Sigmoid colon (tissue), 7 donors: ENCODE measurements around the gene SELENOM. TPM values are rescaled to one million over a fixed set of nuclear protein-coding genes. Genes with fewer than 3 reads are reported as not detected.
A peak's percentile ranks its signal among the peaks of the same experiment; 100 is the strongest.
"Not testable (repeated sequence)": the region's sequence is repeated elsewhere in the genome, so short reads cannot be mapped to it uniquely, and the experiment has no call there.

ENCODE experiments used
- DNase-seq: peaks from one replicate; pipeline ENCODE4 v3.0.0-alpha.2; 2019
- H3K27ac ChIP-seq, 4 donors: fragments of 200-600 bp; sonication (generic); one replicate each; pipeline ENCODE4 v1.5.1; 2016 to 2019; ENCODE audit warnings: mild to moderate bottlenecking in 1 of 4
- H3K27me3 ChIP-seq, 3 donors: fragments of 200-600 bp; sonication (generic); one replicate each; pipeline ENCODE4 v1.5.1; 2019; ENCODE audit warnings: mild to moderate bottlenecking in 1 of 3
- H3K36me3 ChIP-seq, 4 donors: fragments of 200-600 bp; sonication (generic); one replicate each; pipeline ENCODE4 v1.5.1; 2016 to 2019
- H3K4me1 ChIP-seq, 4 donors: fragments of 200-600 bp; sonication (generic); one replicate each; pipeline ENCODE4 v1.5.1; 2017 to 2019
- H3K4me3 ChIP-seq, 4 donors: fragments of 200-600 bp; sonication (generic); one replicate each; pipeline ENCODE4 v1.5.1; 2017 to 2019; ENCODE audit warnings: mild to moderate bottlenecking in 2 of 4, moderate library complexity in 1 of 4
- H3K9me3 ChIP-seq, 4 donors: fragments of 200-600 bp in 3 of 4; sonication (generic) in 3 of 4; one replicate each; pipeline versions ENCODE4 v1.5.1 to v1.6.1; 2013 to 2019
- EP300 ChIP-seq, 4 donors: sonication (generic); formaldehyde crosslinking; IDR thresholded peaks; one replicate each; pipeline ENCODE4 v1.6.1; 2017; ENCODE audit warnings: antibody characterized with exemption in 4 of 4
- POLR2A ChIP-seq, 2 donors: fragments of 450-650 bp; IDR thresholded peaks; one replicate each; pipeline ENCODE4 v1.6.1; 2016; ENCODE audit warnings: antibody characterized with exemption in 2 of 2, mild to moderate bottlenecking in 2 of 2, moderate library complexity in 2 of 2
- POLR2AphosphoS5 ChIP-seq, 4 donors: sonication (generic); formaldehyde crosslinking; IDR thresholded peaks; one replicate each; pipeline ENCODE4 v1.6.1; 2017; ENCODE audit warnings: antibody characterized with exemption in 4 of 4
- WGBS, 2 donors: extraction: QIAGEN DNeasy Blood & Tissue Kit; methylation state at CpG; one replicate each; pipeline ENCODE4 v1.1.7; 2013; 5-methylcytosine and 5-hydroxymethylcytosine counted together
- intact Hi-C: fragments of 100-400 bp; cut with DNase I; formaldehyde crosslinking; loops from one replicate; pipeline ENCODE4 v1.15.1; 2023
- polyA plus RNA-seq, 3 donors: library from polyadenylated mRNA; stranded (reverse); fragments of 200-250 nt; gene quantifications; one replicate each; pipeline ENCODE4 v1.2.3, GENCODE V29; 2013
- total RNA-seq, 4 donors: library from RNA; depleted of rRNA; stranded (reverse); fragments of >200 nt; gene quantifications; one replicate each; pipeline ENCODE4 v1.1.0, GENCODE V29; 2016
- TF ChIP-seq, protein P1 (sequence below), 4 experiments: fragments of 450-650 bp in 3 of 4; fragments of 200-600 bp in 1 of 4; IDR thresholded peaks; one replicate each; pipeline ENCODE4 v1.5.1; 2016 to 2019; ENCODE audit warnings: antibody characterized with exemption in 4 of 4, mild to moderate bottlenecking in 3 of 4, moderate library complexity in 2 of 4
- donor health status: healthy with polysubstance abuse.
- donor health status: Bipolar disorder and iron deficiency.
- donor health status: healthy.

SELENOM gene
- total and polyA plus RNA-seq, 7 donors = 40.9 to 1,938 (median 868) TPM

DNA sequence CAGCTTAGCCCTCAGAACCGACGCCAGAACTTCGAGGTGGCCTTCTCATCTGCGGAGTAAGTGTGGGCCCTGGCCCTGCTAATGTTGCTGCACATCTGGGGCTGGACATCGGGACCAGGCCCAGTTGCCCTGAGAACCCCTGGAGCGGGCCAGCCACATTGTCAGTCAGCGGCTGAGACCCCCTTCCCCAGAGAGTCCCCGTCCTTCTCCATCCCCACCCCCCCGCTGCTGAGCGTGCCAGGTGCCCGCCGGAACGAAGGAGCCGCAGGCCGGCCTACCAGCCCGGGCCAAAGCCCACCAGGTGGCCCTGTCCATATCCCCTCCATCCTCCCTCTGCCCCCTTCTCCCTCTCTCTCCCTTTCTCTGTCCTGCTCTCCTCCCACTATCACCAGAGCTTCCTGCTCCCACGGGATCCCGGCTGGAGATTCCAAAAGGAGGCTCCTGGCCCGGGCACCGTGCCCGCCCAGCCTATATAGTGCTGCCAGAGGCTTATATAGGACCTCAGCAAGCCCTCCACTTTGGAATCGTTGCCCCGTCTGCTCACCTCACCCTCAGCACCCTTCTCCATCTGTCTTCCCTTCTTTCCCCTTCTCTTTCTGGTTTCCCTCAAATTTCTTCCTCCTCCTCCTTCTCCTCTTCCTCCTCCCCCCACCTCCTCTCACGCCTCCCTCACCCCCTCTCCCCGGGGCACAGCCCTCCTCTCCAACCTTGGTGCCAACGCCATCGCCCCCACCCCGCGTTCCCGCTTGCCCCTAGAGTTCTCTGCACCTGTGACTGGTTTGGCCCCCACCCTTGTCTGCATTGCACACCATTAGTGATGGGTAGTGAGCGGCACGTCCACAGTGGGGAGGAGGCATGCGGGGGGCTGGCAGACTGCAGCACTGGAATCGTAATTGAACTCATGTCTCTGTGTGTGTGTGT, 7.3 kb downstream of the SELENOM start:
- Histone ChIP-seq H3K9me3 (no peaks in the 10 kb centered on the region), H3K36me3 (peaks cover 63 to 87% (median 64%) of the 10 kb centered on the region in 4 donors), H3K4me1 (peaks cover 0 to 98% (median 96%) of the 10 kb centered on the region in 4 donors), H3K27ac (peak overlapping the region; percentile 96 to 100 (median 99)), H3K27me3 (no peaks in the 10 kb centered on the region), H3K4me3 (no peak overlapping the region)
- WGBS, 2 donors = 94 to 95% methylated on average over 34 of the region's 34 CpGs
- DNase-seq = peak; percentile 71
- intact Hi-C loops = no loop called here
- TF ChIP-seq, protein P1, sequence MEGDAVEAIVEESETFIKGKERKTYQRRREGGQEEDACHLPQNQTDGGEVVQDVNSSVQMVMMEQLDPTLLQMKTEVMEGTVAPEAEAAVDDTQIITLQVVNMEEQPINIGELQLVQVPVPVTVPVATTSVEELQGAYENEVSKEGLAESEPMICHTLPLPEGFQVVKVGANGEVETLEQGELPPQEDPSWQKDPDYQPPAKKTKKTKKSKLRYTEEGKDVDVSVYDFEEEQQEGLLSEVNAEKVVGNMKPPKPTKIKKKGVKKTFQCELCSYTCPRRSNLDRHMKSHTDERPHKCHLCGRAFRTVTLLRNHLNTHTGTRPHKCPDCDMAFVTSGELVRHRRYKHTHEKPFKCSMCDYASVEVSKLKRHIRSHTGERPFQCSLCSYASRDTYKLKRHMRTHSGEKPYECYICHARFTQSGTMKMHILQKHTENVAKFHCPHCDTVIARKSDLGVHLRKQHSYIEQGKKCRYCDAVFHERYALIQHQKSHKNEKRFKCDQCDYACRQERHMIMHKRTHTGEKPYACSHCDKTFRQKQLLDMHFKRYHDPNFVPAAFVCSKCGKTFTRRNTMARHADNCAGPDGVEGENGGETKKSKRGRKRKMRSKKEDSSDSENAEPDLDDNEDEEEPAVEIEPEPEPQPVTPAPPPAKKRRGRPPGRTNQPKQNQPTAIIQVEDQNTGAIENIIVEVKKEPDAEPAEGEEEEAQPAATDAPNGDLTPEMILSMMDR (IDR thresholded peaks at IDR 0.05) = no peak
- TF ChIP-seq POLR2A (IDR thresholded peaks at IDR 0.05) = no peak
- no peak for TF ChIP-seq EP300 (IDR thresholded peaks at IDR 0.05)
- peak in 2 of 4 donors; percentile 19 to 35 for TF ChIP-seq POLR2AphosphoS5 (IDR thresholded peaks at IDR 0.05)

DNA sequence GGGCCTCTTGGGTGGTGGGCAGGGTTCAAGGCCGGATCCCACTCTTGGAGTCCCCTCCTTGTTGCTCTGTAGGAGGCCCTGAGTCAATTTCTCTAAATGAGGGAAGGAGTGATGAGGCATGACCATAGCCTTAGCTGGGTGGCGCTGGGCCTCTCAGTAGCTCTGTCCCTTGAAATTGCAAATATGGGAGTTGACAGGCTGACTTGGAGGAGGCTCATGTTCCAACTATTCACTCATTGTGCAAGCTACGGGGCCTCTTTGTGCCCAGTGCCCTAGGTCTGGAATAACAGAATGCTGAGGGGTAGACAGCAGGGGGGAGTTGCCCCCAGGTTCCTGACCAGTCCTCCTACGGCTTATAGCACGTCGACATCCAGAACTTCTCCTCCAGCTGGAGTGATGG, 8.0 kb downstream of the SELENOM start:
- TF ChIP-seq POLR2A (IDR thresholded peaks at IDR 0.05) = no peak
- TF ChIP-seq POLR2AphosphoS5 (IDR thresholded peaks at IDR 0.05) = peak in 2 of 4 donors; percentile 24 to 26
- DNase-seq = no peak
- Histone ChIP-seq H3K36me3 (peaks cover 66 to 87% (median 68%) of the 10 kb centered on the region in 4 donors), H3K9me3 (no peaks in the 10 kb centered on the region), H3K27me3 (no peaks in the 10 kb centered on the region), H3K27ac (peak overlapping the region; percentile 96 to 100 (median 99)), H3K4me1 (peaks cover 0 to 98% (median 96%) of the 10 kb centered on the region in 4 donors), H3K4me3 (peak overlapping the region in 1 of 4 donors; percentile 11)
- 95 to 97% methylated on average over 6 of the region's 6 CpGs for WGBS, 2 donors
- intact Hi-C loops = no loop called here

DNA sequence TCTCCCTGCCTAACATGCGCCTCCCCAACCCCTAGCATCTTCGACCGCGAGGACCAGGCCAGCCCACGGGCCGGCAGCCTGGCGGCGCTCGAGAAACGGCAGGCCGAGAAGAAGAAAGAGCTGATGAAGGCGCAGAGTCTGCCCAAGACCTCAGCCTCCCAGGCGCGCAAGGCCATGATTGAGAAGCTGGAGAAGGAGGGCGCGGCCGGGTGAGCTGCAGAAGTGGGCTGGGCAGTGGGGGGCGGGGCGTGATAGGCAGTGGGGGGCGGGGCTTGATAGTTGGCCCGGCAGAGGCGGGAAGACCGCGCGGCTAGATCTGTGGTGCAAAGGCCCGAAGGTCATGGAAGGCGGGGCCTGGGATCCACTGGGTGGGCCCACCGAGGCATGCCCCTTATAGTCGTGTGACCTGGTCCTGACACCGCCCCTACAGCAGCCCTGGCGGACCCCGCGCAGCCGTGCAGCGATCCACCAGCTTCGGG, 8.7 kb downstream of the SELENOM start:
- WGBS, 2 donors = 57 to 73% methylated on average over 36 of the region's 36 CpGs
- peaks cover 0 to 97% (median 92%) of the 10 kb centered on the region in 4 donors for H3K4me1 ChIP-seq
- intact Hi-C loops = no loop called here
- TF ChIP-seq POLR2AphosphoS5 (IDR thresholded peaks at IDR 0.05) (peak; percentile 73 to 78 (median 75)), EP300 (IDR thresholded peaks at IDR 0.05) (no peak)
- no peaks in the 10 kb centered on the region for H3K9me3 ChIP-seq
- peak; percentile 92 for DNase-seq
- no peaks in the 10 kb centered on the region for H3K27me3 ChIP-seq
- H3K27ac ChIP-seq = peak overlapping the region; percentile 96 to 100 (median 99)
- H3K36me3 ChIP-seq = peaks cover 68 to 87% (median 71%) of the 10 kb centered on the region in 4 donors
- H3K4me3 ChIP-seq = peak overlapping the region in 2 of 4 donors; percentile 11 to 16

DNA sequence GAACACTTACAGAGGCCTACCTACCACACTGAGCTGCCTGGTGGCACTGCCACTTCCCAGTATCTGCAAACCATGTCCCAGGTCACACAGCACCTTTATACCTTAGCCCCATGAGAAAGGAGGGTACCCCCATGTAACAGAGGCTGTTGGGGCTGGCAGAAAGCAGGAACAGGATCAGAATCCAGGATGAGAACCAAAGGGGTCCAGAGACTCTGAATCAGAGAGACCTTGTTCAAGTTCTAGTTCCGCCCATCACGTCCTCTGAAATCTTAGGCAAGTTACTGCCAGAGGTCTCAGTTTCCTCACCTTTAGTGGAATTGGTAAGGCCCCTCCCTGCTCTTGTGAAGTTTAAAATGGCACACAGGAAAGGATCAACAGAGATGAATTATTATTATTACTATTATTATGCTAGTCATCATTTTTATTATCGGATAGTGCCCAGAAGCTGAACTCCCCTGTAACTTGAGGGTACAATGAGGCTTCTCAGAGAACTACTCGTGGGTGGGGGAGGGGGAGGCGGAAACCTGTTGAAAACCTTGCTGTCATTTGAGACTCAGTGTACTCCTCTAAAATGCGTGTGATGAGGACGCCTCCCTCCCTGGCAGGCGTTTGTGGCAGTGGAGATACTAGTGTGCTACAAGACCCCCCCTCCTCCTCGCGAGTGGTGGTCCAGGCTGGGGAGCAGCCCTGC, 9.3 kb downstream of the SELENOM start:
- Histone ChIP-seq H3K36me3 (peaks cover 66 to 86% (median 71%) of the 10 kb centered on the region in 4 donors), H3K9me3 (no peaks in the 10 kb centered on the region), H3K4me1 (peaks cover 0 to 96% (median 88%) of the 10 kb centered on the region in 4 donors), H3K4me3 (peak overlapping the region in 2 of 4 donors; percentile 11 to 16), H3K27me3 (no peaks in the 10 kb centered on the region), H3K27ac (peak overlapping the region; percentile 96 to 100 (median 99))
- 89 to 91% methylated on average over 10 of the region's 10 CpGs for WGBS, 2 donors
- no peak for DNase-seq
- intact Hi-C loops = no loop called here
- TF ChIP-seq EP300 (IDR thresholded peaks at IDR 0.05) (no peak), POLR2A (IDR thresholded peaks at IDR 0.05) (no peak), POLR2AphosphoS5 (IDR thresholded peaks at IDR 0.05) (no peak)
- TF ChIP-seq, protein P1 (IDR thresholded peaks at IDR 0.05) = no peak

DNA sequence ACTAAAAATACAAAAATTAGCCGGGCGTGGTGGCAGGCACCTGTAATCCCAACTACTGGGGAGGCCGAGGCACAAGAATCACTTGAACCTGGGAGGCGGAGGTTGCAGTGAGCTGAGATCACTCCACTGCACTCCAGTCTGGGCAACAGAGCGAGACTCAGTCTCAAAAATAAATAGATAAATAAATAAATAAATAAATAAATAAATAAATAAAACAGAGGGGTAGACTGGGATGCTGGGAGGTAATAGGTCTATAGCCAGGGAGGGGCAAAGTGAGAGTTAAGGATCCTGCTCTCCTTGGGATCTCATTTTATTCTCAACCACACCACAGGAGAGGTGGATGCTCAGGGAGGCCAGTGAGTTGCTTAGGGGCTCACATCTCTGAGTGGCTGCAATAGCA, 9.8 kb downstream of the SELENOM start:
- Histone ChIP-seq H3K4me3 (peak overlapping the region in 1 of 4 donors; percentile 11), H3K27ac (peak overlapping the region; percentile 96 to 100 (median 99)), H3K36me3 (peaks cover 63 to 88% (median 69%) of the 10 kb centered on the region in 4 donors), H3K4me1 (peaks cover 0 to 96% (median 84%) of the 10 kb centered on the region in 4 donors)
- WGBS, 2 donors = 82 to 96% methylated on average over 5 of the region's 5 CpGs
- H3K27me3 ChIP-seq, DNase-seq, intact Hi-C loops, H3K9me3 ChIP-seq: not testable (repeated sequence)
- TF ChIP-seq POLR2AphosphoS5 (IDR thresholded peaks at IDR 0.05) = peak in 1 of 4 donors; percentile 5
